ENCODE results near the gene MAP3K2.

Gene MAP3K2

GRCh38 chr2:127421871-127422558 is 34.2 kb upstream of the MAP3K2 start:
- Histone ChIP-seq H3K9me3 (ENCODE audit: control insufficient read depth, low read length) (no peaks in the 10 kb centered on the region), H3K9ac (no peak overlapping the region), H3K4me2 (ENCODE audit: low read length) (no peak overlapping the region), H3K79me2 (no peaks in the 10 kb centered on the region), H3K4me1 (peaks cover 3% of the 10 kb centered on the region), H3K27me3 (ENCODE audit: control insufficient read depth, insufficient read depth, low read length) (peaks cover 7% of the 10 kb centered on the region), H3K27ac (no peak overlapping the region), H3K36me3 (ENCODE audit: control insufficient read depth, insufficient read depth, low read length) (no peaks in the 10 kb centered on the region), H2AFZ (no peak overlapping the region), H3K4me3 (ENCODE audit: low read depth, low read length) (no peak overlapping the region)
- TF ChIP-seq CTCF (IDR thresholded peaks at IDR 0.05), result no peak

GRCh38 chr2:127421116-127421800 is 33.5 kb upstream of the MAP3K2 start:
- peaks cover 7% of the 10 kb centered on the region for H3K27me3 ChIP-seq (ENCODE audit: control insufficient read depth, insufficient read depth, low read length)
- H3K4me3 ChIP-seq (ENCODE audit: low read depth, low read length), result no peak overlapping the region

GRCh38 chr2:127420039-127420864 is 32.5 kb upstream of the MAP3K2 start:
- Histone ChIP-seq H3K9ac (no peak overlapping the region), H3K4me1 (peaks cover 3% of the 10 kb centered on the region), H3K4me3 (ENCODE audit: low read depth, low read length) (no peak overlapping the region), H3K36me3 (ENCODE audit: control insufficient read depth, insufficient read depth, low read length) (no peaks in the 10 kb centered on the region), H3K9me3 (ENCODE audit: control insufficient read depth, low read length) (no peaks in the 10 kb centered on the region), H2AFZ (no peak overlapping the region), H3K4me2 (ENCODE audit: low read length) (no peak overlapping the region), H3K27ac (no peak overlapping the region), H3K79me2 (no peaks in the 10 kb centered on the region), H3K27me3 (ENCODE audit: control insufficient read depth, insufficient read depth, low read length) (peaks cover 7% of the 10 kb centered on the region)
- no peak for TF ChIP-seq CTCF (IDR thresholded peaks at IDR 0.05)

More at GRCh38 chr2:127421116-127421800, 33.5 kb upstream of the MAP3K2 start:
- Histone ChIP-seq H3K79me2 (no peaks in the 10 kb centered on the region), H3K4me2 (ENCODE audit: low read length) (no peak overlapping the region), H2AFZ (no peak overlapping the region), H3K9ac (no peak overlapping the region), H3K27ac (no peak overlapping the region), H3K36me3 (ENCODE audit: control insufficient read depth, insufficient read depth, low read length) (no peaks in the 10 kb centered on the region), H3K4me1 (peaks cover 3% of the 10 kb centered on the region), H3K9me3 (ENCODE audit: control insufficient read depth, low read length) (no peaks in the 10 kb centered on the region)
- no peak for TF ChIP-seq CTCF (IDR thresholded peaks at IDR 0.05)

GRCh38 chr2:127419448-127420038 is 31.8 kb upstream of the MAP3K2 start:
- no peak for TF ChIP-seq CTCF (IDR thresholded peaks at IDR 0.05)
- Histone ChIP-seq H3K79me2 (no peaks in the 10 kb centered on the region), H3K9me3 (ENCODE audit: control insufficient read depth, low read length) (no peaks in the 10 kb centered on the region), H3K36me3 (ENCODE audit: control insufficient read depth, insufficient read depth, low read length) (no peaks in the 10 kb centered on the region), H2AFZ (no peak overlapping the region), H3K9ac (no peak overlapping the region), H3K27me3 (ENCODE audit: control insufficient read depth, insufficient read depth, low read length) (peaks cover 7% of the 10 kb centered on the region), H3K27ac (no peak overlapping the region), H3K4me2 (ENCODE audit: low read length) (no peak overlapping the region), H3K4me1 (peaks cover 3% of the 10 kb centered on the region), H3K4me3 (ENCODE audit: low read depth, low read length) (no peak overlapping the region)

All from parathyroid adenoma (tissue), 2 donors.